GM11168 (cell line): ENCODE results near the gene CCNYL1.
"Not testable (repeated sequence)": the region's sequence is repeated elsewhere in the genome, so short reads cannot be mapped to it uniquely, and the experiment has no call there.

Experiments
- in situ Hi-C: fragments of 300-500 bp; cut with MboI; formaldehyde crosslinking; loops from one replicate; pipeline ENCODE4 v1.12.0; 2022; ENCODE audit warnings: low sequenced_read_pairs; ENCODE audit not compliant: unreplicated experiment

The CCNYL1 gene

GRCh38 chr2:207733597-207734240, 22.3 kb downstream of the CCNYL1 start:
- in situ Hi-C loops: no loop called here

GRCh38 chr2:207734264-207734635, 22.8 kb downstream of the CCNYL1 start:
- in situ Hi-C loops: no loop called here

GRCh38 chr2:207734636-207735512, 23.4 kb downstream of the CCNYL1 start:
- in situ Hi-C loops: no loop called here

- in situ Hi-C loops: not testable (repeated sequence)
These were observed 24.0 kb downstream of the CCNYL1 start for GRCh38 chr2:207735513-207735859.

GRCh38 chr2:207743514-207743913, 32.1 kb downstream of the CCNYL1 start:
- in situ Hi-C loops: loop anchor here (10.0 kb wide), 2 partner anchors 231 to 291 kb away; no protein-coding TSS in a partner anchor

- in situ Hi-C loops: loop anchor here (10.0 kb wide), 2 partner anchors 231 to 291 kb away; no protein-coding TSS in a partner anchor
These were observed 32.6 kb downstream of the CCNYL1 start for GRCh38 chr2:207744050-207744449.

GRCh38 chr2:207744451-207744850, 33.0 kb downstream of the CCNYL1 start:
- in situ Hi-C loops: loop anchor here (10.0 kb wide), 2 partner anchors 230 to 290 kb away; no protein-coding TSS in a partner anchor

GRCh38 chr2:207746131-207746530, 34.7 kb downstream of the CCNYL1 start:
- in situ Hi-C loops: loop anchor here (10.0 kb wide), 2 partner anchors 229 to 289 kb away; no protein-coding TSS in a partner anchor

GRCh38 chr2:207747653-207748560, 36.5 kb downstream of the CCNYL1 start:
- in situ Hi-C loops: loop anchor here (10.0 kb wide), 2 partner anchors 227 to 287 kb away; no protein-coding TSS in a partner anchor

- in situ Hi-C loops: loop anchor here (10.0 kb wide), 2 partner anchors 226 to 286 kb away; no protein-coding TSS in a partner anchor
These were observed 37.6 kb downstream of the CCNYL1 start for GRCh38 chr2:207748993-207749392.

GRCh38 chr2:207749873-207750272, 38.4 kb downstream of the CCNYL1 start:
- in situ Hi-C loops: loop anchor here (10.0 kb wide), 2 partner anchors 225 to 285 kb away; no protein-coding TSS in a partner anchor

GRCh38 chr2:207750345-207750744, 38.9 kb downstream of the CCNYL1 start:
- in situ Hi-C loops: no loop called here

- in situ Hi-C loops: no loop called here
These were observed 39.4 kb downstream of the CCNYL1 start for GRCh38 chr2:207750876-207751275.

GRCh38 chr2:207753688-207754087, 42.2 kb downstream of the CCNYL1 start:
- in situ Hi-C loops: not testable (repeated sequence)

GRCh38 chr2:207754498-207755383, 43.3 kb downstream of the CCNYL1 start:
- in situ Hi-C loops: no loop called here

GRCh38 chr2:207758025-207758424, 46.6 kb downstream of the CCNYL1 start:
- in situ Hi-C loops: no loop called here

- in situ Hi-C loops: no loop called here
These were observed 48.5 kb downstream of the CCNYL1 start for GRCh38 chr2:207759890-207760289.

- in situ Hi-C loops: no loop called here
These were observed 49.0 kb downstream of the CCNYL1 start for GRCh38 chr2:207760453-207760852.

- in situ Hi-C loops: not testable (repeated sequence)
These were observed 50.0 kb downstream of the CCNYL1 start for GRCh38 chr2:207761426-207761825.
